ENCODE data around the gene PDGFD. TPM values are rescaled to one million over a fixed set of nuclear protein-coding genes. Genes with fewer than 3 reads are reported as not detected.

PDGFD gene
- total RNA-seq, 2 experiments from 2014 or later: 0.20 TPM; not detected in 1

DNA sequence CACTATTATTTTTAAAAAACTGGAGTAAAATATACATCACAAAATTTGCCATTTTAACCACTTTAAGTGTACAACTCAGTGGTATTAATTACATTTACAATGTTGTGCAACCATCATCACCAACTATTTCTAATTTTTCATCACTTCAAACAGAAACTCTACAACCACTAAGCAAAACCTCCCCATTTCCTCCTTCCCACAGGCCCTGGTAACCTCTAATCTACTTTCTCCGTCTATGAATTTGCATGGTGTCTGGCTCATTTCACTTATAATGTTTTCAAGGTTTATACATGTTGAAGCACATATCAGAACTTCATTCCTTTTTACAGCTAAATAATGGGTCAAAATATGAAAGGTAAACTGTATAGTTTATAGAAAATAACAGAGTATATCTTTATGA is 103.1 kb downstream of the PDGFD start:
- intact Hi-C loops (cut with micrococcal nuclease): no loop called here

GRCh38 chr11:104060004-104060794 is 103.7 kb downstream of the PDGFD start:
- Mint-ChIP-seq H3K4me1 (ENCODE audit: low read depth) (no peaks in the 10 kb centered on the region), H3K27ac (no peak overlapping the region), H3K4me3 (no peak overlapping the region), H3K27me3 (no peaks in the 10 kb centered on the region), H3K9me3 (no peaks in the 10 kb centered on the region), H3K36me3 (ENCODE audit: low read depth) (no peaks in the 10 kb centered on the region)
- ATAC-seq (no peak), DNase-seq (no peak)
- intact Hi-C loops (cut with micrococcal nuclease): no loop called here
- ChIA-PET POLR2A (no interaction called here), CTCF (no interaction called here)
- TF ChIP-seq, protein P1, sequence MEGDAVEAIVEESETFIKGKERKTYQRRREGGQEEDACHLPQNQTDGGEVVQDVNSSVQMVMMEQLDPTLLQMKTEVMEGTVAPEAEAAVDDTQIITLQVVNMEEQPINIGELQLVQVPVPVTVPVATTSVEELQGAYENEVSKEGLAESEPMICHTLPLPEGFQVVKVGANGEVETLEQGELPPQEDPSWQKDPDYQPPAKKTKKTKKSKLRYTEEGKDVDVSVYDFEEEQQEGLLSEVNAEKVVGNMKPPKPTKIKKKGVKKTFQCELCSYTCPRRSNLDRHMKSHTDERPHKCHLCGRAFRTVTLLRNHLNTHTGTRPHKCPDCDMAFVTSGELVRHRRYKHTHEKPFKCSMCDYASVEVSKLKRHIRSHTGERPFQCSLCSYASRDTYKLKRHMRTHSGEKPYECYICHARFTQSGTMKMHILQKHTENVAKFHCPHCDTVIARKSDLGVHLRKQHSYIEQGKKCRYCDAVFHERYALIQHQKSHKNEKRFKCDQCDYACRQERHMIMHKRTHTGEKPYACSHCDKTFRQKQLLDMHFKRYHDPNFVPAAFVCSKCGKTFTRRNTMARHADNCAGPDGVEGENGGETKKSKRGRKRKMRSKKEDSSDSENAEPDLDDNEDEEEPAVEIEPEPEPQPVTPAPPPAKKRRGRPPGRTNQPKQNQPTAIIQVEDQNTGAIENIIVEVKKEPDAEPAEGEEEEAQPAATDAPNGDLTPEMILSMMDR (IDR thresholded peaks at IDR 0.05): no peak

More for the DNA sequence above, 103.1 kb downstream of the PDGFD start:
- POLR2A ChIA-PET: no interaction called here
- no peak overlapping the region for H3K4me3 Mint-ChIP-seq
- H3K27me3 Mint-ChIP-seq: no peaks in the 10 kb centered on the region
- CTCF ChIA-PET: no interaction called here
- TF ChIP-seq, protein P1 (IDR thresholded peaks at IDR 0.05): no peak
- DNase-seq (no peak), ATAC-seq (no peak)
- no peaks in the 10 kb centered on the region for H3K4me1 Mint-ChIP-seq (ENCODE audit: low read depth)
- H3K9me3 Mint-ChIP-seq: no peaks in the 10 kb centered on the region
- H3K36me3 Mint-ChIP-seq (ENCODE audit: low read depth): no peaks in the 10 kb centered on the region
- H3K27ac Mint-ChIP-seq: no peak overlapping the region

DNA sequence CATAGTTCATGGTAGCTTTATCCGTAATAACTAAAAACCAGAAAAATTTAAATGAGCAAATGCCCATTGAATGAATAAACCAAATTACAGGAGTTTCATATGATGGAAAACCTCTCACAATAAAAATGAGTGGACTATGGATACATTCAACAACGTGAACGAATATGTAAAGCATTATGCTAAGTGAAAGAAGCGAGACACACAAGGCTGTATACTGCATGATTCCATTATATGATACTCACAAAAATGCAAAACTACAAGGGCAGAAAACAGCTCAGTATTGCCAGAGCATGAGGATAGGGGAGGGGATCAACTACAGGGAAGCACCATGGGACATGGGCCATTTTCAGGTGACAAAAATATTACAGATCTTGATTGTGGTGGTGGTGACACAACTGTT is 105.3 kb downstream of the PDGFD start:
- H3K36me3 Mint-ChIP-seq (ENCODE audit: low read depth): no peaks in the 10 kb centered on the region
- H3K9me3 Mint-ChIP-seq: no peaks in the 10 kb centered on the region

GRCh38 chr11:104057908-104058307 is 106.0 kb downstream of the PDGFD start:
- ChIA-PET POLR2A (no interaction called here), CTCF (no interaction called here)
- Mint-ChIP-seq H3K36me3 (ENCODE audit: low read depth) (no peaks in the 10 kb centered on the region), H3K4me3 (no peak overlapping the region), H3K27ac (no peak overlapping the region), H3K4me1 (ENCODE audit: low read depth) (no peaks in the 10 kb centered on the region), H3K27me3 (no peaks in the 10 kb centered on the region), H3K9me3 (no peaks in the 10 kb centered on the region)
- DNase-seq: no peak
- intact Hi-C loops (cut with micrococcal nuclease): no loop called here
- ATAC-seq: no peak
- TF ChIP-seq, protein P1 (IDR thresholded peaks at IDR 0.05): no peak

More for the DNA sequence above, 105.3 kb downstream of the PDGFD start:
- Mint-ChIP-seq H3K4me1 (ENCODE audit: low read depth) (no peaks in the 10 kb centered on the region), H3K27me3 (no peaks in the 10 kb centered on the region), H3K27ac (no peak overlapping the region), H3K4me3 (no peak overlapping the region)
- ChIA-PET CTCF (no interaction called here), POLR2A (no interaction called here)
- DNase-seq: no peak
- TF ChIP-seq, protein P1 (IDR thresholded peaks at IDR 0.05): no peak
- no peak for ATAC-seq
- intact Hi-C loops (cut with micrococcal nuclease): no loop called here

- Mint-ChIP-seq H3K4me1 (ENCODE audit: low read depth) (no peaks in the 10 kb centered on the region), H3K27me3 (no peaks in the 10 kb centered on the region), H3K9me3 (no peaks in the 10 kb centered on the region), H3K27ac (no peak overlapping the region), H3K36me3 (ENCODE audit: low read depth) (no peaks in the 10 kb centered on the region), H3K4me3 (no peak overlapping the region)
- TF ChIP-seq, protein P1 (IDR thresholded peaks at IDR 0.05): no peak
- CTCF ChIA-PET: no interaction called here
- intact Hi-C loops (cut with micrococcal nuclease): no loop called here
- DNase-seq: no peak
- no peak for ATAC-seq
- POLR2A ChIA-PET: no interaction called here
These were observed 108.4 kb downstream of the PDGFD start for GRCh38 chr11:104055596-104055995.
